Activated CD8-positive, alpha-beta T cell treated with anti-CD3 and anti-CD28 coated beads for 36 hours (primary cell): Measurements from ENCODE around the gene LRRC59. TPM values are rescaled to one million over a fixed set of nuclear protein-coding genes. Genes with fewer than 3 reads are reported as not detected.

Experiments used
- ATAC-seq: fragments of 200-7000 bp; cut with Tn5 transposase; one replicate; pipeline ENCODE4 v1.10.0; 2021; ENCODE audit warnings: mild to moderate bottlenecking, moderate library complexity
- CTCF ChIA-PET: fragments of 350-600 bp; sonication (Branson Sonifier 250); formaldehyde crosslinking; loops from one replicate; lab custom pipeline; 2021; ENCODE audit warnings: antibody characterized with exemption; lab: Charles Lee
- POLR2A ChIA-PET: fragments of 350-600 bp; sonication (Branson Sonifier 250); formaldehyde crosslinking; loops from one replicate; lab custom pipeline; 2021; ENCODE audit warnings: antibody characterized with exemption; lab: Charles Lee
- DNase-seq: peaks from one replicate; pipeline ENCODE4 v3.0.0-alpha.2; 2020
- H3K27ac Mint-ChIP-seq: one replicate; pipeline ENCODE4 v1.8.0; 2021; ENCODE audit warnings: mild to moderate bottlenecking, mixed read lengths
- H3K27me3 Mint-ChIP-seq: one replicate; pipeline ENCODE4 v1.8.0; 2021; ENCODE audit warnings: mixed read lengths
- H3K36me3 Mint-ChIP-seq: one replicate; pipeline ENCODE4 v1.8.0; 2021; ENCODE audit warnings: low read depth, mixed read lengths
- H3K4me1 Mint-ChIP-seq: one replicate; pipeline ENCODE4 v1.8.0; 2021; ENCODE audit warnings: low read depth, mixed read lengths
- H3K4me3 Mint-ChIP-seq: one replicate; pipeline ENCODE4 v1.8.0; 2021; ENCODE audit warnings: mild to moderate bottlenecking, moderate library complexity, mixed read lengths
- H3K9me3 Mint-ChIP-seq: one replicate; pipeline ENCODE4 v1.8.0; 2021; ENCODE audit warnings: mixed read lengths
- intact Hi-C: fragments of 100-400 bp; cut with micrococcal nuclease; formaldehyde crosslinking; loops from one replicate; pipeline ENCODE4 v1.10.0; 2022
- total RNA-seq, 2 experiments: library from RNA; stranded (reverse); gene quantifications; one replicate each; pipeline ENCODE4 v1.2.3, GENCODE V29; 2021
- TF ChIP-seq, protein P1 (sequence below): fragments of 200-600 bp; IDR thresholded peaks from one replicate; pipeline ENCODE4 v1.8.0; 2022; ENCODE audit warnings: antibody characterized with exemption, mild to moderate bottlenecking

The LRRC59 gene
- total RNA-seq: 10 to 100 TPM; 70.6 to 71.0 TPM

DNA sequence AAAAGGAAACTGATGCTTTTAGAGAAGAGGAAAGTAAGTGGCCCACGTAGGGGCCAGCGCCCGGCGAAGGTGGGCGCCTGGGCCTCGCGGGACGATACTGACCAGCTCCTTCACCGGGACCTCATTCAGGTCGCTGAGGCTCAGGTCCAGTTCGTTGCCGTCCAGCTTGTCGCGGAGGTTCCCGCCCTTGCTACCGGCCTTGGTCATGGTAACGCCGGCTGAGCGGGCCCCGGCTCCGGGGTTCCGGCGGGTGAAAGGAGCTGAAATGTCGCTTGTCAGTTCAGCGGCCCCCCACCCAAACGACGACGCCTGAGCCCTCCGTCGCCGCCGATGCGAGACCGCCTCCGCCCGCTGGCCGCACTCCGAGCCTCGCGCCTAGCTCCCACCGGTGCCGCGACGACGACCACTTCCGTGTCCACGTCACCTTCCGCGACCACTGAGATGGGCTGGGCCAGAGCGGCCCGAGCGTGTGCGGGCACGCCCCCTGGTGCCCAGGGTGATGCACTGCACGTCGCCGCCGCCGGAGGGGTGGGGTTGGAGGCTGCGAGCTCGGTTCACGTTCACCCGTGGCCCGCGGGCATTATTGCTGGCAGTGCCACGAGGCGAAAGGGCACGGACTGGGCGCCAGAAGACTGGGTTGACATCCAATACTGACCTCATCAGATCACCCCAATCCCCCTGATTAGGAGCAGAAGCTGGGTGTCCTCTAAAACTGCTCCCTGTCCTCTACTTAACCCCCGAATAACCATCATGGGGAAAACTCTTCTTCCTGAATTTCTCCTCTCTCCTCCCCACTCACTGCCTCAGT, at the start of gene LRRC59:
LRRC59 (minus strand) TSS at position 413 of the 808 bp plus-strand sequence; CDS start at position 207, 206 bp downstream.
- intact Hi-C loops: no loop called here
- peaks cover 30% of the 10 kb centered on the region for H3K4me1 Mint-ChIP-seq
- CTCF ChIA-PET: interaction anchor here (0.6 to 5.2 kb wide), 46 partner anchors 9 to 767 kb away, joined by 3 to 74 read pairs (median 5); partner anchors contain the start of genes ACSF2, ANKRD40, COL1A1 and EME1
- peak; percentile 93 for DNase-seq
- peaks cover 38% of the 10 kb centered on the region for H3K36me3 Mint-ChIP-seq
- H3K4me3 Mint-ChIP-seq: peak within 1 kb of the TSS; percentile 89
- peak; percentile 100 for ATAC-seq
- H3K27me3 Mint-ChIP-seq: no peaks in the 10 kb centered on the region
- POLR2A ChIA-PET: interaction anchor here (0.6 to 3.2 kb wide), 21 partner anchors 9 to 82 kb away, joined by 3 to 22 read pairs (median 6); partner anchors contain the start of genes ACSF2, EME1, MRPL27 and RSAD1
- H3K9me3 Mint-ChIP-seq: peaks cover 3% of the 10 kb centered on the region
- TF ChIP-seq, protein P1, sequence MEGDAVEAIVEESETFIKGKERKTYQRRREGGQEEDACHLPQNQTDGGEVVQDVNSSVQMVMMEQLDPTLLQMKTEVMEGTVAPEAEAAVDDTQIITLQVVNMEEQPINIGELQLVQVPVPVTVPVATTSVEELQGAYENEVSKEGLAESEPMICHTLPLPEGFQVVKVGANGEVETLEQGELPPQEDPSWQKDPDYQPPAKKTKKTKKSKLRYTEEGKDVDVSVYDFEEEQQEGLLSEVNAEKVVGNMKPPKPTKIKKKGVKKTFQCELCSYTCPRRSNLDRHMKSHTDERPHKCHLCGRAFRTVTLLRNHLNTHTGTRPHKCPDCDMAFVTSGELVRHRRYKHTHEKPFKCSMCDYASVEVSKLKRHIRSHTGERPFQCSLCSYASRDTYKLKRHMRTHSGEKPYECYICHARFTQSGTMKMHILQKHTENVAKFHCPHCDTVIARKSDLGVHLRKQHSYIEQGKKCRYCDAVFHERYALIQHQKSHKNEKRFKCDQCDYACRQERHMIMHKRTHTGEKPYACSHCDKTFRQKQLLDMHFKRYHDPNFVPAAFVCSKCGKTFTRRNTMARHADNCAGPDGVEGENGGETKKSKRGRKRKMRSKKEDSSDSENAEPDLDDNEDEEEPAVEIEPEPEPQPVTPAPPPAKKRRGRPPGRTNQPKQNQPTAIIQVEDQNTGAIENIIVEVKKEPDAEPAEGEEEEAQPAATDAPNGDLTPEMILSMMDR: peak; percentile 97
- H3K27ac Mint-ChIP-seq: peak within 1 kb of the TSS; percentile 90

DNA sequence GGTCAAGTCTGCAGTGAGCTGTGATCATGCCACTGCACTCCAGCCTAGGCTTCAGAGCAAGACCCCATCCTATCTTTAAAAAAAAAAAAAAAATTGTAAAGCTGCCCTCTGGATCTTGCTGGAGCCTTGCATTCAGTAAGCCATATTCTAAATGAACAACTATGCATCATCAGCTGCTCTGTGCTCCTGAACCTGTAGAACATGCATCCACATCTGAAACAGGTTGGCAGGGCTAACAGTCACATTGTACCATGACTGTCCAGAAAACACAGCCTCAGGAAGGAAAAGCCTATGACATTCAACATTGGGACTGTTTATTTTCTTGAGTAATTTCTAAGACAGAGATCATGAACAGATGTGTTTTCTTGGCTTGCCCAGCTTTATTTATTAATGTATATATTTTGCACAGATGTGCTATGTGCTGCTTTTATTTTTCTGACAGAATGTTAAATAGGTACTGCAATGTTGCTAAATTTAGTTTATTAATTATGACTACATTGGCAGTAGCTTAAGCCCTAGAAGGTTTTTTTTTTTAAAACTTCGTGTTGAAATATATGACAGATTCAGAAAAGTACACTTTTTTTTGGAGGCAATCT, 48.5 kb upstream of the LRRC59 start:
- no peak for ATAC-seq
- TF ChIP-seq, protein P1: no peak
- H3K4me3 Mint-ChIP-seq: no peak overlapping the region
- ChIA-PET CTCF (interaction anchor here (0.7 to 0.9 kb wide), 3 partner anchors 37 to 181 kb away, joined by 3 read pairs; no protein-coding TSS in a partner anchor), POLR2A (interaction anchor here (0.6 kb wide), 2 partner anchors 49 to 184 kb away, joined by 4 read pairs; partner anchors contain the start of gene LRRC59)
- no peaks in the 10 kb centered on the region for H3K36me3 Mint-ChIP-seq
- H3K4me1 Mint-ChIP-seq: no peaks in the 10 kb centered on the region
- no peaks in the 10 kb centered on the region for H3K9me3 Mint-ChIP-seq
- intact Hi-C loops: no loop called here
- no peaks in the 10 kb centered on the region for H3K27me3 Mint-ChIP-seq
- no peak overlapping the region for H3K27ac Mint-ChIP-seq
- DNase-seq: no peak

DNA sequence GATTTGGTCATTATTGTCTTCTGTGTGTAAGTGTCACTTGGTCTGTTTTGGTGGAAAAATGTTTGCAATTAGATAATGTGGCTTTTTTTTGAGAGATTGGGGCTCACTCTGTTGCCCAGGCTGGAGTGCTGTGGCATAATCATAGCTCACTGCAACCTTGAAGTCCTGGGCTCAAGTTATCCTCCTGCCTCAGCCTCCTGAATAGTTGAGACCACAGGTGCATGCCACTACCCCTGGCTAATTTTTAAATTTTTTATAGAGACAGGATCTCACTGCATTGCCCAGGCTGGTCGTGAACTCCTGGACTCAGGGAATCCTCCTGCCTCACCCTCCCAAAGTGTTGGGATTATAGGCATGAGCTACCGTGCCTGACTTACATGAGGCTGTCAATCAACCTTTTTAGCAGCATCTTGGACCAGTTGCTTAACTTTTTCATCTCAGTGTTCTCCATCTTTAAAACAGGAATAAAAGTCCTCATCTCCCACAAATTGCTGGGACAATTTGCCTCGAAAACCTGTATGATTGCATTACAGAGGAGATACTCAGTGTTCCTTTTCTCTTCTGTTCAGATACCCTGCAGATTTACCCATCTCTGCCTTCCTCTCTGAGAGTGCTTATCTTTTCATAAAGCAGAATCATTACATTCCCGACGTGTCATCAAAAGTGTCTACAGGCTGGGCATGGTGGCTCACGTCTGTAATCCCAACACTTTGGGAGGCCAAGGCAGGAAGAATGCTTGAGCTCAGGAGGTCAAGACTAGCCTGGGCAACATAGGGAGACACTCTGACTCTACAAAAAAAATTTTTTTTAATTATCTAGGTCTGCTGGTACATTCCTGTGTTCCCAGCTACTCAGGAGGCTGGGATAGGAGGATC, 47.8 kb upstream of the LRRC59 start:
- H3K9me3 Mint-ChIP-seq: no peaks in the 10 kb centered on the region
- H3K4me1 Mint-ChIP-seq: no peaks in the 10 kb centered on the region
- ChIA-PET POLR2A (interaction anchor here (0.6 to 0.7 kb wide), 2 partner anchors 48 to 71 kb away, joined by 3 to 4 read pairs; partner anchors contain the start of gene LRRC59), CTCF (no interaction called here)
- TF ChIP-seq, protein P1: no peak
- DNase-seq (no peak), ATAC-seq (no peak)
- no peak overlapping the region for H3K27ac Mint-ChIP-seq
- intact Hi-C loops: no loop called here
- H3K27me3 Mint-ChIP-seq: no peaks in the 10 kb centered on the region
- no peak overlapping the region for H3K4me3 Mint-ChIP-seq
- no peaks in the 10 kb centered on the region for H3K36me3 Mint-ChIP-seq

DNA sequence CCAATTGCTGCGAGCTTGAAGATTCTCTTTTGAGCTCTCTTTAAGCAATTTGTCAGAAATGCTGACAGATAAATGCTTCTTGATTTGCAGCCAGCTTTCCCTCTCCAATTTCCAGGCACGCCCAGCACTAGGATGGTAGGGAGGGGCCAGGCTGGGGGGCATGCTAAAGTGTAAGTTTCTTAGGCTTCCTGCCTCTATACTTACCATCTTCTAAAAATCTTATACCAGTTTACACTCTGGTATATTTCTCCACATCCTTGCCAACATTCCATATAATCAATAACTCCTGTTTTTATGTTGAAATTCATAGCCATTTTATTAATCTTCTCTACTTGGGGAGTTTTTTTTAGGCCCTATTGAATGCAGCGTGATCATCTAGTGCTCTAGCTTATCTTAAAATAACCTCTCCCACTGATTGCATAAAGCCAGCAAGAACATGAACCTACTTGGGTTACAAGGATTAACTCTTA, 46.2 kb upstream of the LRRC59 start:
- CTCF ChIA-PET: interaction anchor here (0.9 to 1.6 kb wide), 4 partner anchors 13 to 243 kb away, joined by 3 to 7 read pairs (median 5); partner anchors contain the start of gene LRRC59

More for the DNA sequence above, 46.2 kb upstream of the LRRC59 start:
- TF ChIP-seq, protein P1: no peak
- Mint-ChIP-seq H3K27ac (no peak overlapping the region), H3K27me3 (no peaks in the 10 kb centered on the region), H3K4me1 (no peaks in the 10 kb centered on the region), H3K9me3 (no peaks in the 10 kb centered on the region), H3K4me3 (no peak overlapping the region), H3K36me3 (no peaks in the 10 kb centered on the region)
- DNase-seq (no peak), ATAC-seq (no peak)
- intact Hi-C loops: no loop called here
- POLR2A ChIA-PET: no interaction called here
